Heart right ventricle (tissue), 16 donors: ENCODE results near the gene MRAP2. TPM values are rescaled to one million over a fixed set of nuclear protein-coding genes. Genes with fewer than 3 reads are reported as not detected.

Experiments
- ATAC-seq, 8 donors: fragments of 200-7000 bp; cut with Tn5 transposase; one replicate each; pipeline ENCODE4 v1.9.1; 2020; ENCODE audit warnings: mild to moderate bottlenecking in 8 of 8, moderate library complexity in 8 of 8, moderate number of reproducible peaks in 1 of 8
- DNase-seq, 2 donors: peaks; one replicate each; pipeline ENCODE4 v3.0.0-alpha.2; 2020
- H3K27ac ChIP-seq, 10 donors: fragments of 200-600 bp; sonication (generic) in 2 of 10; one replicate each; pipeline versions ENCODE4 v1.5.0 to v1.8.0; 2020 to 2022; ENCODE audit warnings: mild to moderate bottlenecking in 3 of 10
- H3K27me3 ChIP-seq, 7 donors: fragments of 200-600 bp; one replicate each; pipeline ENCODE4 v1.8.0; 2021 to 2022; ENCODE audit warnings: mild to moderate bottlenecking in 2 of 7
- H3K36me3 ChIP-seq, 9 donors: fragments of 200-600 bp; sonication (generic) in 1 of 9; one replicate each; pipeline versions ENCODE4 v1.5.0 to v1.8.0; 2020 to 2022; ENCODE audit warnings: mild to moderate bottlenecking in 2 of 9
- H3K4me1 ChIP-seq, 9 donors: fragments of 200-600 bp; sonication (generic) in 1 of 9; one replicate each; pipeline versions ENCODE4 v1.5.0 to v1.8.0; 2020 to 2022; ENCODE audit warnings: mild to moderate bottlenecking in 4 of 9
- H3K4me3 ChIP-seq, 10 donors: fragments of 200-600 bp; sonication (generic) in 2 of 10; one replicate each; pipeline versions ENCODE4 v1.5.0 to v1.8.0; 2020 to 2022; ENCODE audit warnings: mild to moderate bottlenecking in 7 of 10, moderate library complexity in 2 of 10
- H3K9me3 ChIP-seq, 11 donors: fragments of 200-600 bp in 10 of 11; sonication (generic) in 2 of 11; one replicate each; pipeline versions ENCODE4 v1.5.0 to v1.8.0; 2013 to 2022; ENCODE audit warnings: mild to moderate bottlenecking in 2 of 11, control low read depth in 1 of 11, moderate library complexity in 1 of 11
- WGBS, 2 donors: extraction: QIAGEN DNeasy Blood & Tissue Kit; methylation state at CpG; one replicate each; pipeline ENCODE4 v1.1.7; 2013; ENCODE audit warnings: inconsistent platforms in 1 of 2; 5-methylcytosine and 5-hydroxymethylcytosine counted together
- intact Hi-C, 10 donors: fragments of 100-400 bp; cut with DNase I; formaldehyde crosslinking; loops; one replicate each; pipeline versions ENCODE4 v1.11.1 to v1.14.2; 2022
- polyA plus RNA-seq, 2 donors: library from polyadenylated mRNA; stranded (reverse); fragments of 200-250 nt; gene quantifications; one replicate each; pipeline ENCODE4 v1.2.3, GENCODE V29; 2013
- total RNA-seq, 10 donors: library from RNA; stranded (reverse); fragmentation: NEBNext Ultra II Directional in 3 of 10; extraction: Animal tissue kit (Norgen Biotek cat#: 25700) in 3 of 10; gene quantifications; one replicate each; pipeline versions ENCODE4 v1.2.1 to v1.2.4, GENCODE V29; 2021 to 2023
- TF ChIP-seq, protein P1 (sequence below), 9 donors: fragments of 200-600 bp; sonication (generic) in 2 of 9; IDR thresholded peaks; one replicate each; pipeline versions ENCODE4 v1.5.0 to v1.8.0; 2021 to 2022; ENCODE audit warnings: antibody characterized with exemption in 9 of 9, mild to moderate bottlenecking in 5 of 9, moderate library complexity in 1 of 9
- donor health status: Arrhythmogenic right ventricular cardiomyopathy.
- donor health status: ischemic (EF 13 %, LVEDD 7.1; RV severe dilation, severe dysfunction).
- donor health status: healthy with polysubstance abuse.
- donor health status: DM: no; HTN: yes; CAD: no.
- donor health status: DM: no; HTN: no; CAD: no.
- donor health status: ischemic (EF 25% LVEDD 6.9; RV normal size, moderate dysfunction).
- donor health status: ischemic (EF 25% LVEDD 5.7; RV mildly dilated, moderate dysfunction).
- donor health status: healthy.
- donor health status: DM: yes; HTN: yes; CAD: no.
- donor health status: Ischemic cardiomyopathy.
- donor health status: ischemic (EF 35%, LVEDD 5.7; RV mildly dilated, moderate dysfunction).
- donor health status: nonischemic (EF 11% LVEDD 7.7; RV severe dilation, severe dysfunction).
- donor health status: DM: yes; HTN: yes; CAD: no.
- donor health status: PGD.
- donor health status: ischemic (EF 29% LVEDD 5.4; RV normal size, mild dysfunction).
- donor health status: nonischemic (EF 23%, LVEDD 6.1; RV moderate dilation, normal function).

MRAP2 gene
- total and polyA plus RNA-seq, 12 donors: 0.14 to 0.56 (median 0.22) TPM; not detected in 3

DNA sequence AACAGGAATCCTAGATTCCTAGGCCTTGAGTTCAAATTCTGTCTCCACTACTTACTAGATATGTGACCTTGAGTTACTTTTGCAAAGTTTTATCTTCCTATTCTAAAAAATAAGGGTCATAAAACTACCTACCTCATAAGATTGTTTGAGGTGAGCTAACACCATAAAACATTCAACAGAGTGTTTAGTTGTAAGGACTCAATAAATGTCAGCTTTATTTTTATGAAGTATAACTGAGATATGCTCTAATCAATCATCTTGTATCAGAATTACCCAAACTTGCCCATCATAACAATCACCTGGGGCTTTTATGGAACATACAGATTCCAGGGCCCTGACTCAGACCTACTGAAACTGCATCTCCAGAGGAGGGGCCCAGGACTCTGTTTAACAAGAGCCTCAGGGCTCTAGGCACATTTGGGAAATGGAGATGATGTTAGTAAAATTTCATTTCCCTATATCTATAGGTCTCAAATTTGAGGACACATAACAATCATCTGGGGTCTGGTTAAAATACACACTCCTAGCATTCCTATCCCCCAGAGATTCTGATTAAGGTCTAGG is 35.5 kb upstream of the MRAP2 start:
- Histone ChIP-seq H3K27ac (no peak overlapping the region), H3K4me1 (no peaks in the 10 kb centered on the region), H3K4me3 (no peak overlapping the region), H3K27me3 (peaks cover 0 to 5% (median 0%) of the 10 kb centered on the region in 7 donors), H3K9me3 (no peaks in the 10 kb centered on the region), H3K36me3 (no peaks in the 10 kb centered on the region)
- no peak for DNase-seq
- ATAC-seq: no peak
- intact Hi-C loops: no loop called here
- TF ChIP-seq, protein P1, sequence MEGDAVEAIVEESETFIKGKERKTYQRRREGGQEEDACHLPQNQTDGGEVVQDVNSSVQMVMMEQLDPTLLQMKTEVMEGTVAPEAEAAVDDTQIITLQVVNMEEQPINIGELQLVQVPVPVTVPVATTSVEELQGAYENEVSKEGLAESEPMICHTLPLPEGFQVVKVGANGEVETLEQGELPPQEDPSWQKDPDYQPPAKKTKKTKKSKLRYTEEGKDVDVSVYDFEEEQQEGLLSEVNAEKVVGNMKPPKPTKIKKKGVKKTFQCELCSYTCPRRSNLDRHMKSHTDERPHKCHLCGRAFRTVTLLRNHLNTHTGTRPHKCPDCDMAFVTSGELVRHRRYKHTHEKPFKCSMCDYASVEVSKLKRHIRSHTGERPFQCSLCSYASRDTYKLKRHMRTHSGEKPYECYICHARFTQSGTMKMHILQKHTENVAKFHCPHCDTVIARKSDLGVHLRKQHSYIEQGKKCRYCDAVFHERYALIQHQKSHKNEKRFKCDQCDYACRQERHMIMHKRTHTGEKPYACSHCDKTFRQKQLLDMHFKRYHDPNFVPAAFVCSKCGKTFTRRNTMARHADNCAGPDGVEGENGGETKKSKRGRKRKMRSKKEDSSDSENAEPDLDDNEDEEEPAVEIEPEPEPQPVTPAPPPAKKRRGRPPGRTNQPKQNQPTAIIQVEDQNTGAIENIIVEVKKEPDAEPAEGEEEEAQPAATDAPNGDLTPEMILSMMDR (IDR thresholded peaks at IDR 0.05): no peak

DNA sequence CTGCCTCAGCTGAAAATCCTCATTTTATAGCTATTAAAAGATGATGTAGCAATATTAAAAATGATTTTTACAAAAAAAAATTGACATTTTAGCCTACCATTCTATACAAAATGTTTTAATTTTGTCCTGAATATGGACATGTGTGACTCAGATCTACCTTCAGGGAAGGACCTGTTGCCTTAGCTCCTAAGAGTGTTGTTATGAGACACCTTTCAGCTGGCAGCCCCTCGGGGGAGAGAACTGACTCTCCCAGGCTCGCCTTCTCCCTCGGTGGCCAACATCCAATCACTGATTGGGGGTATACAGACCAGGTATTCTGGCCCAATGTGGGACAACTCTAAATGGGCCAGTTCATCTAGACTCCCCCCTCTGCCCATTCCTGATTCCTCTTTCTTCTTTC is 32.5 kb upstream of the MRAP2 start:
- ATAC-seq (no peak), DNase-seq (no peak)
- Histone ChIP-seq H3K9me3 (no peaks in the 10 kb centered on the region), H3K27me3 (peaks cover 0 to 10% (median 0%) of the 10 kb centered on the region in 7 donors), H3K36me3 (no peaks in the 10 kb centered on the region), H3K4me3 (no peak overlapping the region), H3K4me1 (no peaks in the 10 kb centered on the region), H3K27ac (no peak overlapping the region)
- intact Hi-C loops: no loop called here
- TF ChIP-seq, protein P1 (IDR thresholded peaks at IDR 0.05): no peak
- WGBS, 2 donors: 77 to 82% methylated on average over 3 of the region's 3 CpGs

DNA sequence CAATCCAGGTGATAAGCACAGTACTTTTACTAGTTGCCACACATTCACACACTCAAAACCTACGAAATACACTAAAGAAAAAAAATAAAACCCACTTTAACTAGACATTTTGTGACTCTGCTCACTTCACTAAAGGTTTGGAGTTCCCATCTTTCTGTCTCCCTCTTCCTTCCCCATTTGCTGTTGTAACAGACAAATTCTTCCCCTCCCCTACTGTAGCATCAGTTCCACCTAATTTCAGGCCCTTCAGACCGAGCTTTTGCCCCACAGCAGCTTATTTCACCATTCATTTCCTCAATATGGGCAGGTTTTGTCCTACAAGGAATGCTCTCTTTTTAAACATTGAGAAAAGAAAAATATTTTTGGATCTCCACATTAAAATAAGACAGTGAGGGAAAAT is 31.3 kb upstream of the MRAP2 start:
- Histone ChIP-seq H3K4me1 (no peaks in the 10 kb centered on the region), H3K9me3 (no peaks in the 10 kb centered on the region), H3K27me3 (peaks cover 0 to 10% (median 0%) of the 10 kb centered on the region in 7 donors), H3K27ac (no peak overlapping the region), H3K4me3 (no peak overlapping the region), H3K36me3 (no peaks in the 10 kb centered on the region)
- intact Hi-C loops: no loop called here
- DNase-seq: no peak
- TF ChIP-seq, protein P1 (IDR thresholded peaks at IDR 0.05): no peak
- WGBS, 2 donors: 58 to 69% methylated on average over 2 of the region's 2 CpGs
- no peak for ATAC-seq

DNA sequence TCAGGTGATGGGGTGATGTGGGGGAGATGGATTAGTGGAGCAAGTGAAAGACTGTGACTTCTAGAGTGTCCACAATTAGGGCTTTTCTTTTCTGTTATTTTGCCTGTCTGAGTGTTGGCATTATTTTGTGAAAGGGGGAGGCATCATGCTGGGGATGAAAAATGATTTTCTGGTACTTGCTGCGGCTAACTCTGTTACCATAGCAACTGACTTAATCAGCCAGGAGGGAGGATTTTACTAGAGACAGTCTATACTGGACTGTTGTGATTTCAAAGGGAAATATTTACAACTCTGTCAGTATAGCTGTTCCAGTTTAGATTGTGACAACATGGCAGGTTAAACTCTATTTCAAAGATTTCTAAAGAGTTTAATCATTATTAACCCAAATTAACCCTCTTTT is 30.4 kb upstream of the MRAP2 start:
- no peaks in the 10 kb centered on the region for H3K4me1 ChIP-seq
- WGBS, 2 donors: 48 to 55% methylated on average over 1 of the region's 1 CpG
- no peaks in the 10 kb centered on the region for H3K36me3 ChIP-seq
- TF ChIP-seq, protein P1 (IDR thresholded peaks at IDR 0.05): no peak
- H3K27me3 ChIP-seq: peaks cover 0 to 10% (median 0%) of the 10 kb centered on the region in 7 donors
- H3K27ac ChIP-seq: no peak overlapping the region
- no peak overlapping the region for H3K4me3 ChIP-seq
- H3K9me3 ChIP-seq: no peaks in the 10 kb centered on the region
- DNase-seq (no peak), ATAC-seq (no peak)
- intact Hi-C loops: no loop called here
